ENCODE measurements around the gene CERCAM. TPM values are rescaled to one million over a fixed set of nuclear protein-coding genes. Genes with fewer than 3 reads are reported as not detected.

Gene CERCAM
- total RNA-seq, 1 experiment from 2014 or later = 18.7 TPM

GRCh38 chr9:128375865-128376264 is 44.8 kb upstream of the CERCAM start:
- no peaks in the 10 kb centered on the region for H3K9me3 ChIP-seq
- H3K9me3 Mint-ChIP-seq (ENCODE audit: unreplicated experiment) = no peaks in the 10 kb centered on the region
- H3K36me3 ChIP-seq (ENCODE audit: control insufficient read depth, insufficient read depth, low read length) = peaks cover 2% of the 10 kb centered on the region; the same call in 1 of the 2 replicates
- H3K4me3 ChIP-seq (ENCODE audit: low read depth, low read length) = no peak overlapping the region
- POLR2A ChIA-PET = no interaction called here
- peaks cover 19% of the 10 kb centered on the region for H3K36me3 Mint-ChIP-seq (ENCODE audit: insufficient read depth, unreplicated experiment)
- no peak for DNase-seq
- H3K4me1 ChIP-seq = peaks cover 7% of the 10 kb centered on the region; the same call in 1 of the 2 replicates
- TF ChIP-seq, protein P1, sequence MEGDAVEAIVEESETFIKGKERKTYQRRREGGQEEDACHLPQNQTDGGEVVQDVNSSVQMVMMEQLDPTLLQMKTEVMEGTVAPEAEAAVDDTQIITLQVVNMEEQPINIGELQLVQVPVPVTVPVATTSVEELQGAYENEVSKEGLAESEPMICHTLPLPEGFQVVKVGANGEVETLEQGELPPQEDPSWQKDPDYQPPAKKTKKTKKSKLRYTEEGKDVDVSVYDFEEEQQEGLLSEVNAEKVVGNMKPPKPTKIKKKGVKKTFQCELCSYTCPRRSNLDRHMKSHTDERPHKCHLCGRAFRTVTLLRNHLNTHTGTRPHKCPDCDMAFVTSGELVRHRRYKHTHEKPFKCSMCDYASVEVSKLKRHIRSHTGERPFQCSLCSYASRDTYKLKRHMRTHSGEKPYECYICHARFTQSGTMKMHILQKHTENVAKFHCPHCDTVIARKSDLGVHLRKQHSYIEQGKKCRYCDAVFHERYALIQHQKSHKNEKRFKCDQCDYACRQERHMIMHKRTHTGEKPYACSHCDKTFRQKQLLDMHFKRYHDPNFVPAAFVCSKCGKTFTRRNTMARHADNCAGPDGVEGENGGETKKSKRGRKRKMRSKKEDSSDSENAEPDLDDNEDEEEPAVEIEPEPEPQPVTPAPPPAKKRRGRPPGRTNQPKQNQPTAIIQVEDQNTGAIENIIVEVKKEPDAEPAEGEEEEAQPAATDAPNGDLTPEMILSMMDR (IDR thresholded peaks at IDR 0.05; ENCODE audit: insufficient read depth in 1 of 2, low read depth in 1 of 2, low read length in 1 of 2, severe bottlenecking in 1 of 2, unreplicated experiment in 1 of 2) = no peak
- CTCF ChIA-PET = no interaction called here
- no TSS peak for BruUV-seq (replicated peaks)
- H3K4me1 Mint-ChIP-seq (ENCODE audit: low read depth, unreplicated experiment) = peaks cover 7% of the 10 kb centered on the region
- H3K27me3 ChIP-seq (replicated peaks; ENCODE audit: control insufficient read depth, insufficient read depth, low read length) = no peaks in the 10 kb centered on the region
- H3K27ac Mint-ChIP-seq (ENCODE audit: unreplicated experiment) = no peak overlapping the region
- no peaks in the 10 kb centered on the region for H3K27me3 Mint-ChIP-seq (ENCODE audit: insufficient read depth, unreplicated experiment)
- intact Hi-C loops (cut with micrococcal nuclease; ENCODE audit: unreplicated experiment) = loop anchor here (10.0 kb wide), 1 partner anchor 129 kb away; the partner anchor contains the start of gene GLE1
- no peak overlapping the region for H3K4me3 Mint-ChIP-seq (ENCODE audit: unreplicated experiment)

GRCh38 chr9:128382261-128382660 is 38.4 kb upstream of the CERCAM start:
- POLR2A ChIA-PET = no interaction called here
- no peak overlapping the region for H3K4me3 ChIP-seq (ENCODE audit: low read depth, low read length)
- Mint-ChIP-seq H3K4me3 (ENCODE audit: unreplicated experiment) (no peak overlapping the region), H3K27me3 (ENCODE audit: insufficient read depth, unreplicated experiment) (no peaks in the 10 kb centered on the region), H3K36me3 (ENCODE audit: insufficient read depth, unreplicated experiment) (peaks cover 22% of the 10 kb centered on the region), H3K27ac (ENCODE audit: unreplicated experiment) (no peak overlapping the region), H3K4me1 (ENCODE audit: low read depth, unreplicated experiment) (no peaks in the 10 kb centered on the region), H3K9me3 (ENCODE audit: unreplicated experiment) (no peaks in the 10 kb centered on the region)
- H3K27me3 ChIP-seq (replicated peaks; ENCODE audit: control insufficient read depth, insufficient read depth, low read length) = no peaks in the 10 kb centered on the region
- intact Hi-C loops (cut with micrococcal nuclease; ENCODE audit: unreplicated experiment) = no loop called here
- H3K9me3 ChIP-seq = no peaks in the 10 kb centered on the region
- CTCF ChIA-PET = interaction anchor here (0.9 kb wide), 1 partner anchor 20 kb away, joined by 3 read pairs; no protein-coding TSS in a partner anchor
- no peak for DNase-seq
- no peaks in the 10 kb centered on the region for H3K4me1 ChIP-seq
- BruUV-seq (replicated peaks) = no TSS peak
- TF ChIP-seq, protein P1 (IDR thresholded peaks at IDR 0.05; ENCODE audit: insufficient read depth in 1 of 2, low read depth in 1 of 2, low read length in 1 of 2, severe bottlenecking in 1 of 2, unreplicated experiment in 1 of 2) = no peak
- H3K36me3 ChIP-seq (ENCODE audit: control insufficient read depth, insufficient read depth, low read length) = no peaks in the 10 kb centered on the region

- Mint-ChIP-seq H3K4me3 (ENCODE audit: unreplicated experiment) (no peak overlapping the region), H3K27ac (ENCODE audit: unreplicated experiment) (no peak overlapping the region)
These were observed 37.5 kb upstream of the CERCAM start for GRCh38 chr9:128383007-128383753.

More at GRCh38 chr9:128383007-128383753, 37.5 kb upstream of the CERCAM start:
- POLR2A ChIA-PET = no interaction called here
- Histone ChIP-seq H3K9me3 (no peaks in the 10 kb centered on the region), H3K36me3 (ENCODE audit: control insufficient read depth, insufficient read depth, low read length) (no peaks in the 10 kb centered on the region), H3K4me3 (ENCODE audit: low read depth, low read length) (no peak overlapping the region), H3K4me1 (no peaks in the 10 kb centered on the region), H3K27me3 (replicated peaks; ENCODE audit: control insufficient read depth, insufficient read depth, low read length) (no peaks in the 10 kb centered on the region)
- H3K27me3 Mint-ChIP-seq (ENCODE audit: insufficient read depth, unreplicated experiment) = no peaks in the 10 kb centered on the region
- TF ChIP-seq, protein P1 (IDR thresholded peaks at IDR 0.05; ENCODE audit: insufficient read depth in 1 of 2, low read depth in 1 of 2, low read length in 1 of 2, severe bottlenecking in 1 of 2, unreplicated experiment in 1 of 2) = no peak
- no peak for DNase-seq
- H3K36me3 Mint-ChIP-seq (ENCODE audit: insufficient read depth, unreplicated experiment) = peaks cover 16% of the 10 kb centered on the region
- intact Hi-C loops (cut with micrococcal nuclease; ENCODE audit: unreplicated experiment) = no loop called here
- no TSS peak for BruUV-seq (replicated peaks)
- no peaks in the 10 kb centered on the region for H3K4me1 Mint-ChIP-seq (ENCODE audit: low read depth, unreplicated experiment)
- CTCF ChIA-PET = interaction anchor here (0.9 kb wide), 1 partner anchor 21 kb away, joined by 3 read pairs; no protein-coding TSS in a partner anchor
- no peaks in the 10 kb centered on the region for H3K9me3 Mint-ChIP-seq (ENCODE audit: unreplicated experiment)

Data from Caco-2 (cell line).